ENCODE measurements around the gene RNF180.
"Not testable (repeated sequence)": the region's sequence is repeated elsewhere in the genome, so short reads cannot be mapped to it uniquely, and the experiment has no call there.

Gene RNF180

DNA sequence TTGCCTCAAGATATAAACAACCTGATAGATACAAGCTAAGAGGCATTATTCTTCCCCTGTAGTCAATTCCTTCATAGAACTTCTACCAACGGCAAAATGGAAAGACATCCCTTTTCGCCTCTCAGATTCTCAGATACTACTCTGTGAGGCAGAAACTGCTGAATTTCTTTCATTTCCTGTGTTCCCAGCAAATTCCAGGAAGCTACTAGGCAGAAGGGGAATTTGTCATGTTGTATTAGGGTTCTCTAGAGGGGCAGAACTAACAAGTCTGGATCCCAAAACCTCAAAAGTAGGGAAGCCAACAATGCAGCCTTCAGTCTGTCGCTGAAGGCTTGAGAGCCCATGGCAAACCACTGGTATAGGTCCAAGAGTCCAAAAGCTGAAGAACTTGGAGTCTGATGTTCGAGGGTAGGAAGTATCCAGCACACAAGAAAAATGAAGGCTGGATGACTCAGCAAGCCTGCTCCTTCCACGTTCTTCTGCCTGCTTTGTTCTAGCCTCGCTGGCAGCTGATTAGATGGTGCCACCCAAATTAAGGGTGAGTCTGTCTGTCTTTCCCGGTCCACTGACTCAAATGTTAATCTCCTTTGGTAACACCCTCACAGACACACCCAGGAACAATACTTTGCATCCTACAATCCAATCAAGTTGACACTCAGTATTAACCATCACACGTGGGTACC lies 15.2 kb downstream of the RNF180 start:
- DNase-seq (ENCODE audit: low read depth in 2 of 2), result no peak

DNA sequence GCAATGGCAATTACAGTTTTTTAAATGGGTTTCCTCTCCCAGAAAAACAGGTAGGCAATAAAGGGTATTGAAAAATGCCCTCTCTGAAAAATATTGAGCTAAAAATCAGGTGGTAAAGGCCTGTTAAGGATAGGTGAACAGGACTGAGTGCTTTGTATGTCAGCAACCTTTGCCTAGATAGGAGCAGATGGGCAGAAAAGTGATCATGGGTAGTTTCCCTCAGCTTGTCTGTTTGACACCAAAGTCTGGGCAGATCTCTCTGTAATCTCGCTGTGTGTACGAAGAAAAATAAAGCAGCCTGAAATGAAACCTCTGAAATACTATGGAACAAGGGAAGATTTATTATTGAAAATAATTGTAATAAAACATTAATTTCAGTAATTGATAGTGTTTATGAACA lies 15.8 kb downstream of the RNF180 start:
- DNase-seq (ENCODE audit: low read depth in 2 of 2), result no peak

DNA sequence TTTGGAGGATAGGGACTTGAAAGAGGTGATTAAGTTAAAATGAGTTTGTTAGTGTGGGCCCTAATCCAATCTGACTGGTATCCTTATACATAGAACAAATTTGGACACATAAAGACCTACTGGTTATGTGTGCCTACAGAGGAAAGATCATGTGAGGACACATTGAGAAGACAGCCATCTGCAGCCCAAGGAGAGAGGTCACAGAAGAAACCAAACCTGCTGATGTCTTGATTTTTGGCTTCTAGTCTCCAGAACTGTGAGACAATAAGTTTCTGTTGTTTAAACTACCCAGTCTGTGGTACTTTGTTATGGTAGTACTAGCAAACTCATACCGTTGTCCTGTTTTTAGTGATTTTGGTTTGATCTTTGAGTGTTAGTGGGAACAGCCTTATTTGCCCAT lies 18.3 kb downstream of the RNF180 start:
- DNase-seq (ENCODE audit: low read depth in 2 of 2), result no peak

DNA sequence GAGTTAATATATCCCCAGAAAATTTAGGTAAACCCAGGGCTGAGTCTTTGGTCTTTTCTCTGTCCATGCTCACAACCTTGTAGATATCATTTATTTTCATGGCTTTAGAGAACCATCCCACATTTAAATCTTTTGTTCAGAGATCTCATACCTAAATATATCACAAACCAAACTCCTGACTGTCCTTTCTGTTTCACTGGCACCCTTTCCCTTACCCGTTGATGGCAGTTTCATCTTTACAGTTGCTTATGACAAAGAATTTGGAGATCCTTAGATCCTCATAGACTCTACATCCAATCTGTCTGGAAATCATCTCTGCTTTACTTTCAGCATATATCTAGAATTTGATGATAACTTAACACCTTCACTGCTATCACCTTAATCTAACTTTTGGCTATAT lies 19.2 kb downstream of the RNF180 start:
- DNase-seq (ENCODE audit: low read depth in 2 of 2), result no peak

DNA sequence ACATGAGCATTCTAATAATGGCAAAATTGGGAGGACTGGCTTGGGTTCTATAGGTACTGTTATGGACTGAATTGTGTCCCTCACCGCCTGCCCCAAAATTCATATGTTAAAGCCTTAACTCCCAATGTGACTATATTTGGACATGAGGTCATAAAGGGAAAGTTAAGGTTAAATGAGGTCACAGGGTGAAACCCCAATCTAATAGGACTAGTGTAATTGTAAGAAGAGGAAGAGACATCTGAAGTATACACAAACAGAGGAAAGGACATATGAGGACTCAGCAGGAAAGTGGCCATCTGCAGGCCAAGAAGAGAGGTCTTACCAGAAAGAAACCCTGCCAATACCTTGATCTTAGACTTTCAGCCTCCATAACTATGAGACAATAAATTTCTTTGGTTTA lies 23.1 kb downstream of the RNF180 start:
- DNase-seq (ENCODE audit: low read depth in 2 of 2), result no peak

DNA sequence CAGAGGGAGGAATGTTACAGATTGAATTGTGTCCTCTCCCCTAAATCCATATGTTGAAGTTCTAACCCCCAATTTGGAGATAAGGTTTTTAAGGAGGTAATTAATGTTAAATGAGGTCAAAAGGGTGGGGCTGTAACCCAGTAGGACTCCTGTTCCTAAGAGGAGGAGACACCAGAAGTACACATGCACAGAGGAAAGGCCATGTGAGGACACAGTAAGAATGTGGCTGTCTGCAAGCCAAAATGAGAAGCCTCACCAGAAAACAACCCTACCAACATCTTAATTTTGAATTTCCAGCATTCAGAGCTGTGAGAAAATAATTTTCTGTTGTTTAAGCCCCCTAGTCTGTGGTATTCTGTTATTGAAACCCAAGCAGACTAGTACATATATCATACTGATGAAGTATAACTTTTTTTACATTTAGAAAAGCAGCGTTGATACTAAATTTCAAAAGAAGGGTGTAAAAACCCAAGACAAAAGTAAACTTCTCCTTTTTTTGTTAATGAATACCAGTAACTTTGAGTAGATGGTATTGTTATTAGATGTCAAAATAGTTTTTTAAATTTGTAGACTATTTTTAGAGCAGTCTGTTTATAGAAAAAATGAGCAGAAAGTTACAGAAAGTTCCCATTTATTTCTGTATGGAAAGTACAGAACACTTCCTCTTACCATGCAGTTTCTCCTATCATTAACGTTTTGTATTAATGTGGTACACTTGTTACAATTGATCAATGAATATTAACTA lies 25.1 kb downstream of the RNF180 start:
- DNase-seq (ENCODE audit: low read depth in 2 of 2), result no peak

DNA sequence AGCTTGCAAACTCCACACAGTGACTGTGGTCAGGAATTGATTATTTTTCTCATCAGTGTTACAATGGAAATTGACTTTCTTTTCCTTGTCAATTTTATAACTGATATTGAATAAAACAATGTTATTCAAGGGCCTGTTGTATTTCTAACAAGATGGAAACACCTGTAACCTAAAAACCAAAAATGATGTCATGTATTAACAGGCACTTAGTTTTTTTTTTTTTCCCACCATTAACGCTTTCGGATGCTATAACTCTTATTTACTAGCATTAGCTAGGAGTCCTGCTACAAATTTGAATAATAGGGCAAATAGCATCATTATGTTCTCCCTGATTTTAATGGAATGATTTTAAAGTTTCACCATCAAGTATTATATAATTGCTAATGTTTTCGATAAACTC lies 30.3 kb downstream of the RNF180 start:
- DNase-seq (ENCODE audit: low read depth in 2 of 2), result no peak

DNA sequence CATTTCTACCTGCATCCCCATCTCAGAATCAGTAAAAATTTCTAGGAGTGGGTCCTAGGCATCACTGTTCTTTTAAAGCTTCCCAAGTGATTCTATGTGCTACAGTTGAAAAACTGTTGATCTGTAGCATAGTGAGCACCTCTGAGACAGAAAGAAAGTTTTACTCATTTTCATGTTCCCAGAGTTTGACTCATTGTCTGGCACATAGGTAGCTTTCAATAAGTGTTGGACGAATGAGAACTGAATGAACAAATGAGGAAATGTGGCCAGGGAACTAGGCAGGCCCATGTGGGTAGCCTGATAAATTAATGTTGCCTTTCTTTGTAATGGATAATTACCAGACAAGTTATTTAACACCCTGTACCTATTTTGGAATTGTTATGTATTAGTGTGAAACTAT lies 33.8 kb downstream of the RNF180 start:
- DNase-seq (ENCODE audit: low read depth in 2 of 2), result no peak

DNA sequence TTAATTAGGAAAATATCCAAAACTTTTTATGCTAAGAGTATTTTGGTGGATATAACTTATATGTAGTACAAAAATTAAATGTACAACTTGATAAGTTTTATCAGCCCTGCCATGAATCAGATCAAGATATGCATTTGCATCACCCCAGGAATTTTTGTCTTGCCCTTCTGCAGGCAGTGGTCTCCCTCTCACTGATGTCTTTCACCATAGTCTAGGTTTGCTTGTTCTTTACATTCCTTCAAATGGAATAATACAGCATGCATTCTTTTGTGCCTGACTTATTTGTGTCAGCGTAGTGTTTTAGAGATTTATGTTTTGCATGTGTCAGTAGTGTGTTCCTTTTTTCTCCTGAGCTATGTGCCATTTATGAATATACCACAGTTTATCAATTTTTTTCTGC lies 36.4 kb downstream of the RNF180 start:
- DNase-seq (ENCODE audit: low read depth in 2 of 2), result no peak

DNA sequence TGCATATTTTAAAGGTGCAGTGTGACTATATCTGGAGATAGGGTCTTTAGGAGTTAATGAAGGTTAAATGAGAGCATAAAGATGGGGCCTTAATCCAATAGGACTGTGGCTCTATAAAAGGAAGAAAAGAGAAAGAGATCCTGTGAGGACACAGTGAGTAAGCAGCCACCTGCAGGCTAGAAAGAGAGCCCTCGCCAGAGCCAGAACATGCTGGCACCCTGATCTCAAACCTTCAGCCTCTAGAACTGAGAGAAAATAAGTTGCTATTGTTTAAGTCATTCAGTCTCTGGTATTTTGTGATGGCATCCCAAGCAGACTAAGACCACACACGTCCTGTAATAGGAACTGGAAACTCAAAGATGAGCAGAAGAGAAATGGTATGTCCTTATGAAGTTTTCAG lies 41.0 kb downstream of the RNF180 start:
- no peak for DNase-seq (ENCODE audit: low read depth in 2 of 2)

DNA sequence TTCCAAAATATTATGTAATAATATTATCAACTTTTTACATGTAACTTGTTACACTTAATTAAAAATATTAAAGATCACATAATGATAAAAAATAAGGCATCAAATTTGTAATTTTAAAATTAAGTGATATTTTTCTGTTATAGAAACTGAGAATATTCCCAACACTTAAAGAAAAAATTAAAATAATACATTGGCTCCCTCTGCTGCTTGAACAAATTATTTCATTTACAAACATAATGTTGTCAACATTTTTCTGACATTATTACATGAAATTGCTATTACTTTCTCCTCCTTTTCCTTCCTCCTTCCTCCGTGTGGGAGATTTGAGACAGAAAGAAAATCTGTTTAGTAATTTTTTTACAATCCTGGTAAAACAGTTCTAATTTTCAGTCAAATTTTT lies 42.3 kb downstream of the RNF180 start:
- no peak for DNase-seq (ENCODE audit: low read depth in 2 of 2)

DNA sequence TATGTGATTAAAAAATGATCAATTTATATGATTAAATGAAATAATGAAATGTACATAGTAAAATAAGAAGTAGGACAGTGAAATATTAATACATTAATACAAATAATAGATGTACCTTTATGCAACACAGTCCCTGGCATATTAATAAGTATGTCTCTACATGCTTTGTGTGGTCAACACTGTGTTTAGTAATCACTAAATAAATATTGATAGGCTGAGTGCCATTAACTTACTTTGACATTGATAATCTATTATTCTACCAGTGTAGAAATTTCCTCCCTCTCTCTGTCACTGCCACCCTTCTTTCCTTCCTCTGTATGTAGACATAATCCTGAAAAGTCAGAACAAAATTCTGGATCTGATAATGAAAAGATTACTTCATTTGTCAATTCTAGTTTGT lies 43.7 kb downstream of the RNF180 start:
- no peak for DNase-seq (ENCODE audit: low read depth in 2 of 2)

DNA sequence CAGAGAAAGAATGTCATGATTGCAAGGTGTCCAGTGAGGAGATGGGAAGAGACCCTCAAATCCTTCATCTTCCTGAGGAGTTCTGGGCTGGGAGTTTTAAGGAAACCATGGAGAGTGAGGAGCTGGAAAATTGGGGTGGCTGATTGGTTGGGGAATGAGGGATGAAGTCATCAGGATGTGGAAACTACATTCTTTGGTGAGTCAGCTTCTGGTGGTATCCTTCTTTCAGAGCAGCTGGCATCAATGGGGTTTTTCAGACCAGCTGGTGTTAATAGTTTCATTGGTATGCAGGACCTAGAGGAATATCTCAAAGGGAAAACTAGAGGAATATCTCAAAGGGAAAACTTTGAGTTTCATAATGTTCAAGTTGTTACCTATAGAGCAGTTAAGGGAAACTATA lies 45.2 kb downstream of the RNF180 start:
- no peak for DNase-seq (ENCODE audit: low read depth in 2 of 2)

DNA sequence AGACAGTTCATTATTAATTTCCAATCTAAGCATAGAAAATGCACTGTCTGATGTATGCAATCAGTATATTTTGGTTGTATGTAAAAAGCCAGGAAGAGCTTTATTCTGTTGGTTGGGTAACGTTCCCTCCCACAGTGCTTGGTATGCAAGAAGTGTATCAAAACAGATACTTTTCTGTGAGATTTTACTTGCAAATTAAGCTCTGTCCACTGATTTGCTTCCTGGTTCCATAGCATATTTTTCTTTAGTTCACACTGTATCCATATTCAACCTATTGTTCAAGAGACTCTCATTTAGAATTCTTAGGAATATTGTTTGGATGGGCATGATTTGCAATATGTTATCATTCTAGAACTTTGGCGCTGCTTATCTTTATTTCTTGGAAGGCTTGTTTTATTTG lies 47.4 kb downstream of the RNF180 start:
- no peak for DNase-seq (ENCODE audit: low read depth in 2 of 2)

DNA sequence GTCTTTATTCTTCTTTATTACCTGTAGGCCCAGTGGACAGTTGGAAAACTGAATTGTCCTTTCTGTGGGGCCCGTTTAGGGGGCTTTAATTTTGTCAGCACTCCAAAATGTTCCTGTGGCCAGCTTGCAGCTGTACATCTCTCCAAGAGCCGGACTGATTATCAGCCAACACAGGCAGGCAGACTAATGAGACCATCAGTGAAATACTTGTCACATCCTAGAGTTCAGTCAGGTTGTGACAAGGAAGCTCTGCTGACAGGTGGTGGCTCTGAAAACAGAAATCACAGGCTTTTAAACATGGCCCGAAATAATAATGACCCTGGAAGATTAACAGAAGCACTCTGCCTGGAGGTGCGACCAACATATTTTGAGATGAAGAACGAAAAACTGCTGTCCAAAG lies 47.9 kb downstream of the RNF180 start:
- no peak for DNase-seq (ENCODE audit: low read depth in 2 of 2)

DNA sequence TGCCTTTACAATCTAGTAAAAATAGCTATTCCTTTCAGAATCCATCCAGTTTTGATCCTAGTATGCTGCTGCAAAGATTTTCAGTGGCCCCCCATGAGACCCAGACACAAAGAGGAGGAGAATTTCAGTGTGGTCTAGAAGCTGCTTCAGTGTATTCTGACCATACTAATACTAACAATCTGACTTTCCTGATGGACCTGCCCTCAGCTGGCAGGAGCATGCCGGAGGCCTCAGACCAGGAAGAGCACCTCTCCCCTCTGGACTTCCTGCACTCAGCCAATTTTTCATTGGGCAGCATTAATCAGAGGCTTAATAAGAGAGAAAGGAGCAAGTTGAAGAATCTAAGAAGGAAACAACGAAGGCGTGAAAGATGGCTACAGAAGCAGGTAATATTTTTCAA lies 48.5 kb downstream of the RNF180 start:
- no peak for DNase-seq (ENCODE audit: low read depth in 2 of 2)

DNA sequence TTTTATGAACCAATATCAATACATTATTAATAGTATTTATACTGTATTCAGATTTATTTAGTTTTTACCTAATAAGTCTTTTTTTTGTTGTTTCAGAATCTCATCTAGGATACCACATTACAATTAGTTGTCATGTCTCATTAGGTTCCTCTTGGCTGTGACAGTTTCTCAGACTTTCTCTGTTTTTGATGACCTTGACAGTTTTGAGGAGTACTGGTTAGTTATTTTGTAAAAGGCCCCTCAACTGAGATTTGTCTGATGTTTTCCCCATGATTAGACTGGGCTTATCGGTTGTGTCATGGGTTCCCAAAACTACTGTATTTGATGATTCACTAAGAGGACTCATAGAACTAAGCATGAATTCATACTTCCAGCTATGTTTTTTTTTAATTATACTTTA lies 56.3 kb downstream of the RNF180 start:
- DNase-seq (ENCODE audit: low read depth in 2 of 2), result no peak

DNA sequence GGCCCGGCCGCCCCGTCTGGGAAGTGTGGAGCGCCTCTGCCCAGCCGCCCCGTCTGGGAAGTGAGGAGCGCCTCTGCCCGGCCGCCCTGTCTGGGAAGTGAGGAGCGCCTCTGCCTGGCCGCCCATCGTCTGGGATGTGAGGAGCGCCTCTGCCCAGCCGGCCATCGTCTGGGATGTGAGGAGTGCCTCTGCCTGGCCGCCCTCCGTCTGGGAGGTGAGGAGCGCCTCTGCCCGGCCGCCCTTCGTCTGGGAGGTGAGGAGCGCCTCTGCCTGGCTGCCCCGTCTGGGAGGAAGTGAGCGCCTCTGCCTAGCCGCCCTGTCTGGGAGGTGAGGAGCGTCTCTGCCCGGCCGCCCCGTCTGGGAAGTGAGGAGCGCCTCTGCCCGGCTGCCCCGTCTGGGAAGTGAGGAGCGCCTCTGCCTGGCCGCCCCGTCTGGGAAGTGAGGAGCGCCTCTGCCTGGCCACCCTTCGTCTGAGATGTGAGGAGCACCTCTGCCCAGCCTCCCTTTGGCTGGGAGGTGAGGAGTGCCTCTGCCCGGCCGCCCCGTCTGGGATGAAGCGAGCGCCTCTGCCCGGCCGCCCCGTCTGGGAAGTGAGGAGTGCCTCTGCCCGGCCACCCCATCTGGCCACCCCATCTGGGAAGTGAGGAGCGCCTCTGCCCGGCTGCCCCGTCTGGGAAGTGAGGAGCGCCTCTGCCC lies 59.8 kb downstream of the RNF180 start:
- DNase-seq (ENCODE audit: low read depth in 2 of 2), result not testable (repeated sequence)

DNA sequence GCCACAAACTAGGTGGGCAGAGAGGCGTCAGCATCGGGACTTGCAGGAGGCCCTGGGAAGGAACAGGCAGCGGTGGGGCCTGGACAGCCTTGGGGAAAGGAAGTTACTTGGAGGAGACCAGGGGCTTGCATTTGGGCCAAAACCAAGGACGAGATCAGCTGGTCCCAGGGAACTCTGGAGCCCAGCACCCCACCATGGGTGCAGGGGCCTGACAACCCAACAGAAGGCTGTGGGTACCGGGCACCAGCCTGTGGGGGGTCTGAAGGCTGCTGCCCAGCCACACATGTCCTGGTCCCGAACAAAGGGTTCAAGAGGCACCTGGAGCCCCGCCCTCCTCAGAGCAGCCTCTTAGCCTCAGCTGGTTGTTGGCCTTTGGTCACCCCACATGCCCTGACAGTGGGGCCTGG lies 61.5 kb downstream of the RNF180 start:
- DNase-seq (ENCODE audit: low read depth in 2 of 2), result not testable (repeated sequence)

DNA sequence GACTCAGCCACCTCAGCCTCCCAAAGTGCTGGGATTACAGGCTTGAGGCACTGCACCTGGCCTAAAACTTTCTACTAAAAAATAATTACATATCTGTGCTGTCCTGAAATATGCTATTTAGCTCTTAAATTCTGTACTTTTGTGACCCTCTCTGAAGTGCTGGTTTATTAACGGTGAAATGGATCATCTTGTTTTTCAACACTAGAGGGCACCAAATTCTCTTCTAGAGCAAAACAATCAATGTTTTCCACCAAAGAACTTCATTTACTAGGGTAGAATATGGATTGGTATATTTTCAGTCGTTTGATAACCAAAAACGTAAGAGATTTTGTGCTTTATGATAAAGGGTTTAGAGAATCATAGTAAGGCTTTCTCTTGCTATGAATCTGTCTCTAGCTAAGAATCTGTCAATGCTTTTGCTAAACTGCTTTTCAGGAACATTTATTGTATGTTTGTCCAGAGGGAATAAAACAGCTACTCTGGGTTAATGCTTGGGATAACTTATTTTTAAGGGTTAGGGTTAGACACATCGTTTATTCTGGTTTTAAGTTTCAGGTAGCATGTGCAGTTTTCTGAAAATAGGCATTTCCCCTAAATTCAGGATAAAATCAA lies 63.6 kb downstream of the RNF180 start:
- no peak for DNase-seq (ENCODE audit: low read depth in 2 of 2)

DNA sequence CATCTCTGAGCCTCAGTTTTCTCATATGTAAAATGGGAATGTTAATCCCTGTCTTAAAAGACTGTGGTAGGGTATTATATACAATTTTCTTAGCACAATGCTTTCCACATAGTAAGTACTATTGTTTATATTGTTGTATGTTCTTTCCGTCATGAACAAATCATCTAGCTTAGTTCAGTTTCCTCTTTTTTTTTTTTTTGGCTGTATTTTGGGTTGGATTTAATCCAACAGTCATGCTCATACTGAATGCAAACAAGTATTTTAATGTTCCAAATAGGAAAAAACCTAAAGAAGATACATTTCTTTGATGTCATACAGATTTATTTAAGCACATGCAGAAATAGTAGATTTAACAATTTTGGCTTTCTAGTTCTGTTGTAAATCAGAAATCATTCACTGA lies 95.1 kb downstream of the RNF180 start:
- DNase-seq (ENCODE audit: low read depth in 2 of 2), result no peak

DNA sequence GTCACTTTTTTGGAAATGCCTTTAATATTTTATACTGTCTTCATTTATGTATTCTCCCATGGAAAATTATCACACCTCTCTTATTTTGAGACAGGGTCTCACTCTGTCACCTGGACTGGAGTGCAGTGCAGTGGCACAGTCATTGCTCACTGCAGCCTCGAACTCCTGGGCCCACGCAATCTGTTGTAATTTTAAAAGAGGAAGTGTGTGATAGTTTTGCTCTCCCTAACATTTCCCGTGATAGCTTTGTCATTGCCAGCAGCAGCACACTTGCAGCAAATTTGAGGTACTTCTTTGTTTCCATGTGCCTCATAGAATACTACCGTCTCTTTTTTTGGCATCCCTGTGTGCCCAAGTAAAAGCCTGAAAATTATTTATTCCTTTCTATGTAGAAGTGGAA lies 103.5 kb downstream of the RNF180 start:
- no peak for DNase-seq (ENCODE audit: low read depth in 2 of 2)

DNA sequence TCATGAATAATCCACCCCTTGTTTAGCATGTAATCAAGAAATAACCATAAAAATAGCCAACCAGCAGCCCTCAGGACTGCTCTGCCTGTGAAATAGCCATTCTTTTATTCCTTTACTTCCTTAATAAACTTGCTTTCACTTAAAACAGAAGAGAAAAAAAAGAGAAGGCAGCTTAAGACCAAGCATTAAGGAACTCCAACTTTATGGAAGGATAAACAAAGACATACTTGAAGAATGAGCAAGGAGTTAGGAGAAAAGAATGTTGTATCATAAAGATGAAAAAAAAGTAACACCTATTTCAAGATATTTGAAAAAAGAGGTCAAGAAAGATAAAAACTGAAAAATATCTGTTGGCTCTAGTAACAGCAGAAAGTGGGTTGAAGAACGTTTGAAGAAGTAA lies 107.6 kb downstream of the RNF180 start:
- DNase-seq (ENCODE audit: low read depth in 2 of 2), result no peak

Measured in stimulated activated CD8-positive, alpha-beta memory T cell treated with anti-CD3 and anti-CD28 coated beads, Interleukin-15, amount 100 ng/mL, for 4 hours (primary cell).